ENCODE data around the gene MAGEA9. TPM values are rescaled to one million over a fixed set of nuclear protein-coding genes. Genes with fewer than 3 reads are reported as not detected.

The MAGEA9 gene
- total RNA-seq, 1 experiment from 2014 or later, result not detected

Other genes starting within 250 kb of the MAGEA9 start
- gene EOLA1, start 240.9 kb upstream of the MAGEA9 start, total RNA-seq (2014; rRNA removed; shearing (Covaris generic)), result 10.9 and 11.1 TPM in 2 replicates
- gene HSFX3, start 232.0 kb upstream of the MAGEA9 start, total RNA-seq (2014; rRNA removed; shearing (Covaris generic)), result not detected in 2 replicates
- gene MAGEA9B, start 194.5 kb upstream of the MAGEA9 start, total RNA-seq (2014; rRNA removed; shearing (Covaris generic)), result not detected in 2 replicates
- not detected in 2 replicates for gene HSFX2, start 186.6 kb upstream of the MAGEA9 start, total RNA-seq (2014; rRNA removed; shearing (Covaris generic))
- 17.7 and 19.1 TPM in 2 replicates for gene TMEM185A, start 150.1 kb upstream of the MAGEA9 start, total RNA-seq (2014; rRNA removed; shearing (Covaris generic))
- not detected in 2 replicates for gene MAGEA11, start 69.9 kb upstream of the MAGEA9 start, total RNA-seq (2014; rRNA removed; shearing (Covaris generic))
- gene HSFX1, start 7.9 kb upstream of the MAGEA9 start, total RNA-seq (2014; rRNA removed; shearing (Covaris generic)), result 0.23 and 0.77 TPM in 2 replicates
- gene MAGEA8, start 99.3 kb downstream of the MAGEA9 start, total RNA-seq (2014; rRNA removed; shearing (Covaris generic)), result not detected in 2 replicates
- gene HSFX4, start 147.6 kb downstream of the MAGEA9 start, total RNA-seq (2014; rRNA removed; shearing (Covaris generic)), result not detected in 2 replicates
- 19.3 and 27.0 TPM in 2 replicates for gene EOLA2, start 156.6 kb downstream of the MAGEA9 start, total RNA-seq (2014; rRNA removed; shearing (Covaris generic))